HG02678 (cell line): ENCODE data around the gene APOBEC3H.

Experiments
- ATAC-seq: cut with Tn5 transposase; IDR thresholded peaks from one replicate; pipeline ENCODE4 v1.9.1; 2021; ENCODE audit warnings: mild to moderate bottlenecking, moderate library complexity; ENCODE audit not compliant: unreplicated experiment

APOBEC3H gene

GRCh38 chr22:39106326-39106725 lies 9.3 kb downstream of the APOBEC3H start:
- ATAC-seq = no peak

GRCh38 chr22:39108487-39108886 lies 11.4 kb downstream of the APOBEC3H start:
- ATAC-seq = no peak

- ATAC-seq = no peak
These were observed 12.3 kb downstream of the APOBEC3H start for GRCh38 chr22:39109361-39109760.

- ATAC-seq = no peak
These were observed 13.9 kb downstream of the APOBEC3H start for GRCh38 chr22:39110631-39111561.

- ATAC-seq = no peak
These were observed 17.1 kb downstream of the APOBEC3H start for GRCh38 chr22:39114112-39114511.

GRCh38 chr22:39115570-39115969 lies 18.5 kb downstream of the APOBEC3H start:
- ATAC-seq = no peak

GRCh38 chr22:39115977-39116621 lies 19.1 kb downstream of the APOBEC3H start:
- ATAC-seq = no peak

GRCh38 chr22:39117585-39118191 lies 20.6 kb downstream of the APOBEC3H start:
- no peak for ATAC-seq

- no peak for ATAC-seq
These were observed 23.9 kb downstream of the APOBEC3H start for GRCh38 chr22:39120983-39121382.

- no peak for ATAC-seq
These were observed 25.9 kb downstream of the APOBEC3H start for GRCh38 chr22:39122772-39123470.

- no peak for ATAC-seq
These were observed 26.9 kb downstream of the APOBEC3H start for GRCh38 chr22:39123751-39124581.

GRCh38 chr22:39125622-39126021 lies 28.6 kb downstream of the APOBEC3H start:
- ATAC-seq = no peak

- ATAC-seq = no peak
These were observed 31.5 kb downstream of the APOBEC3H start for GRCh38 chr22:39128508-39128907.

- ATAC-seq = no peak
These were observed 32.0 kb downstream of the APOBEC3H start for GRCh38 chr22:39129081-39129480.

- ATAC-seq = no peak
These were observed 32.7 kb downstream of the APOBEC3H start for GRCh38 chr22:39129746-39130145.

- ATAC-seq = no peak
These were observed 33.2 kb downstream of the APOBEC3H start for GRCh38 chr22:39130152-39130704.

GRCh38 chr22:39130892-39131855 lies 34.1 kb downstream of the APOBEC3H start:
- no peak for ATAC-seq

GRCh38 chr22:39132281-39132680 lies 35.2 kb downstream of the APOBEC3H start:
- no peak for ATAC-seq
